HG03103 (cell line): ENCODE measurements around the gene GTF2A1L.
"Not testable (repeated sequence)": the region's sequence is repeated elsewhere in the genome, so short reads cannot be mapped to it uniquely, and the experiment has no call there.

Source experiments
- ATAC-seq: cut with Tn5 transposase; IDR thresholded peaks from one replicate; pipeline ENCODE4 v1.9.1; 2021; ENCODE audit warnings: low read depth; ENCODE audit not compliant: unreplicated experiment

GTF2A1L gene

DNA sequence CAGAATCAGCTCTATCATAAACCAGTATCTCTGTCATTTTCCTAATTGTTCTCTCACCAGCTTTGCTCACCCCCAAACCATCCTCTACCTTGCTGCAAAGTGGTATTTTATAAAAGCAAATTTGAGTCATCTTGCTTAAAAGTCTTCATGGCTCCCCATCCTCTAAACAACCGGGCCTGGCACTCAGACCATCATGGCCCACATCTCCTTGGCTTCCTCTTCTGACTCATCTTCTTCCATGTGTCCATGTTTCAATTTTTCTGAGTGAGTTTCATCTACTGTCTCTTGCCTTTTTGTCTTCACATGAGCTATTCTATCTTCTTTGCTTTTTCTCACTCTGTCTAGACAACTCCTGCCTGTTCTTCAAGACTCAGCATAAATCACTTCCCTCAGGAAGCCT is 79.2 kb downstream of the GTF2A1L start:
- no peak for ATAC-seq

DNA sequence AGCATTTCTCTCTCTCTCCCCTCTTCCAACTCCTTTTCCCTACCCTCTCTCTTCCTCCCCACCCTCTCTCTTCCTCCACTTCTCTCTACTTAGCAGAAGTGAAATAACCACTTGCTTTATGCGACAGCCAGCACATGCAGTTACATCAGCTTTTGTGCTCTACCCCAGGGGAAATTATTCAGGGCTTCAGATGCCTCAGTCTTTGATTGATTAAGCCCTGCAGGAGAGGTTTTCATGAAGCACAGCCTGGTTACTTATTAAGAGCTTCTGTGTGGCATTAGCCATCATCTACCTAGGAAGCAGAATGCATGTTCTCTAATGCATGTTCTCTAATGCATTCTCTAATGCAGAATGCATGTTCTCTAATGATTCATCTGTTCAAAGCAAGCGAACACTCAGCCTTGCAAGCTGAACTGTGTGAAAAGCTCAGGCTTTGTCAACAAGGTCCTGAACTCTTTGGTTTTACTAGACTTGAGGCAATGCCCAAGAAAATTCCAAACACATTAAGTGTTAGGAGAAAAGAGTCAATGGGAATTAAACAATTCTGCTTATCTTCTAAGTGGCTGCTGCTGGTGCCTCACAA is 81.8 kb downstream of the GTF2A1L start:
- no peak for ATAC-seq

DNA sequence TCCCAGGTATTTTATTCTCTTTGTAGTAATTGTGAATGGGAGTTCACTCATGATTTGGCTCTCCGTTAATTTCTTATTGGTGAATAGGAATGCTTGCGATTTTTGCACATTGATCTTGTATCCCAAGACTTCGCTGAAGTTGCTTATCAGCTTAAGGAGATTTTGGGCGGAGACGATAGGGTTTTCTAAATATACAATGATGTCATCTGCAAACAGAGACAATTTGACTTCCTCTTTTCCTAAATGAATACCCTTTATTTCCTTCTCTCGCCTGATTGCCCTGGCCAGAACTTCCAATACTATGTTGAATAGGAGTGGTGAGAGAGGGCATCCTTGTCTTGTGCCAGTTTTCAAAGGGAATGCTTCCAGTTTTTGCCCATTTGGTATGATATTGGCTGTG is 86.0 kb downstream of the GTF2A1L start:
- not testable (repeated sequence) for ATAC-seq

DNA sequence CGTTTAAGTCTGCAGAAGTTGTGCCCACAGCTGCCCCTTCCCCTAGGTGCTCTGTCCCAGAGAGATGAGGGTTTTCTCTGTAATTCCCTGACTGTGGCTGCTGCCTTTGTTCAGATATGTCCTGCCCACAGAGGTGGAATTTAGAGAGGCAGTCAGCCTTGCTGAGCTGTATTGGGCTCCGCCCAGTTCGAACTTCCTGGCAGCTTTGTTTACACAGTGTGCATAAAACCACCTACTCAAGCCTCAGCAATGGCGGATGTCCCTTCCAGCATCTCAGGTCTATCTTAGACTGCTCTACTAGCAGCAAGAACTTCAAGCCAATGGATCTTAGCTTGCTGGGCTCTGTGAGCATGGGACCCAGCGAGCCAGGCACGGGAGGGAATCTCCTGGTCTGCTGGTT is 89.8 kb downstream of the GTF2A1L start:
- no peak for ATAC-seq

DNA sequence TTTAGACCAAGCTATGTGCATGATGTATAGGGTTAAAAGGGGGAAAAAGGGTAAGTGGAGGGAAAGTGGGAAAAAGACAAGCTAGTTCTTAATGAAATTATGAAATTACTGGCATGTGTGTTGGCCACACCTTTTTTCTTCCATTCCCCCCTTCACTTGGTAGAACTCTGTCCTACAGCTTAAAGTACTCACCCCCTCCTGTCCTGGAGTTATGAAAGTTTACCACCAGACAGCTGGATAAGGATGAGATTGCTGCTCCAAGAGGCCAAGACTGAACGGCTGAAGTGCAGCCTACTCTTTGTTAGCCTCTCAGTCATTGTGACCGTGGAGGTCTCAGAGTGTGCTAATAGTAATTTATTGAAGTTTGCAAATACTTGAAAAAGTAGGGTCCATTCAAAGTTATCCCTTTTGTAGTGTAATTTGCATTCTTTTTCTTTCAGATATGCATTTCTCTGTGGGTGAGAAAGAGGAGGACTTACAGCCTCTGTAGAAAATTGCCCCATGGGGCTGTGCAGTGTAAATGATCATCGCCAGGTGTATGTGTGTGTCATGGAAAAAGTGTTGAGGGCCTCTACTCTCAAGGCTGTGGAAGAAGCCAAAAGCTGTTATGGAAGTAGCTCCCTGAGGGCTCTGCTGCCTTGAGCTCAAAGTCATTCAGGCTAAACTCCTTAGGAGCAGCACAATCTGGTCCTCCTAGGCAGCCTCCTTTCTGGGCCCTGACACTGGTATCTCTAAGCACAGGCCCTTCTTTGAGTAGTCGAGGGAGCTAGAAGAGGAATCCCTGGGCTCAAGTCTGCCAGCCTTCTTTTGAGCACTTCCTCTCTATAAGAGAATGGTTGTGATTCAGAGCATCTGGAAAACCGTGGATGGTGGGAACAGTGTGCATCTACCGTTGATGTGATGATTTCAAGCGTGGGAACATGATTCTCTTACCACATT is 91.7 kb downstream of the GTF2A1L start:
- no peak for ATAC-seq

DNA sequence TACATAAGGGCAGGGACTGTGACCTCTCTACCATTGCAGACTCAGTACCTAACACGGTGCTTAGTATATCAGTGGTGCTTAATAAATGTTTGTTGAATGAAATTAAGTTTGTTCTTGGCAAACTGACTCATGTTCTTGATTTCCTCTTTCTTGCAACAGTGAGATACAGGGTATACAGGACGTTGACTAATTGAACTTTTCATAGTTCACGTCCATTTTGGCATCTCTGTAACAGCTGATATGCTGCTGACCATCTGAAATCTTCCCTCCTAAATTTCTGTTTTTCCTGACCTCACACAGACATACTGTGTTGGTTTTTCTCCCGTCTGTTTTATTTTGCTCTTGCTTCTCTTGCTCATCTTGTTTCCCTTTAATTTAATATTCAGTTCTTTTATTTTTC is 93.7 kb downstream of the GTF2A1L start:
- ATAC-seq: no peak

DNA sequence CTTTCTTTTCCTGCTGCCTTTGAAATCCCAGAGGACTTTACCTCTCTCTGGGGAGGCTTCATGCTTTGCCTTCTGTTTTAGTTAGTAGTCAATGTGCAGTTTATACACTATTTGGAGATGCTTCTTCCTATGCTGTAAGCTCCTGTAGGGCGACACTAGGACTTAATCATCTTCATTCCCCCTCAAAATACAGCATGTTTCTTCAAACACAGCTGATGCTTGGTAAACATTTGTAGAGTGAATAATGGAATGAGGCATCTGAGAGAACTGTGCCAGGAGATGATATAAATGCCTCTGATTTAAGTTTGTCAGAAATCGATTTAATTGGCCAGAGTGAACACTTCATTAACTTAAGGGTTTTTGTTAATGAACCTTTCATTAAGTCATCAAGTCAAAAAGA is 94.5 kb downstream of the GTF2A1L start:
- ATAC-seq: no peak

DNA sequence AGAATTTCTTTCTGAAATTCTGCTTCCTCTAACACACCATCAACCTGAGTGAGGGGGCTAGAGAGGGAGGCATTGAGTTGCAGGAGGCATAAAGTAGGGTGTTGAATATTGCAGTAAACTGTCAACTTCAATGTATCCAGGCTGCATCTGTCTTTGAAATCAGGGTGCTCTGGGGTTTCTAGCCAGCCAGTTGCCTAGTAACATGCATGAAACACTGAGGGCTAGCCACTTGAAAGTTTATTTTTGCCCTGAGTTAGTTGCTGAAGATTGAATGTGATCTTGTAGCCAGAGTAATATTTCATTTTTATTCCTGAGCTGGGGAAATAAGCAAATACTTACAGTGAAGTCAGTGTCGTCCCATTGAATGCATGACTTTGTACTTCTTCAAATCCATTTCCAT is 96.0 kb downstream of the GTF2A1L start:
- ATAC-seq: no peak

DNA sequence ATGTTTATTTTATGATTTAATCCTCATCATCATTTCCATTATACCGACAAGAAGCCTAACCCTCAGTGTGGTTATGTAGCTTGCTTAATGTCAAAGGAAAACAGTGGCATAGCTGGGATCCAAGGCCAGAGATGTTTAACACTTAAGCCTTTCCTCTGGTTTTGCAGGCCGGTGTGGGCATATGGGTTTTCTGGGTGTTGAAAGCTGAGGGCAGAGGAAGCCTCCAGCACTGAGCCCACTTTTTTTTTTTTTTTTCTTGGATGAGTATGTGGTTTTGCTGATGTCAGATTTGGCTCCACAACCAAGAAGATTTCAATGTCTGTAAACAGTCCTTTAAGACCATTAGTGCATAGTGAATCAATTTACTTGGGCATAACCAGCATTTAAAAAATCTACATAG is 96.6 kb downstream of the GTF2A1L start:
- no peak for ATAC-seq

DNA sequence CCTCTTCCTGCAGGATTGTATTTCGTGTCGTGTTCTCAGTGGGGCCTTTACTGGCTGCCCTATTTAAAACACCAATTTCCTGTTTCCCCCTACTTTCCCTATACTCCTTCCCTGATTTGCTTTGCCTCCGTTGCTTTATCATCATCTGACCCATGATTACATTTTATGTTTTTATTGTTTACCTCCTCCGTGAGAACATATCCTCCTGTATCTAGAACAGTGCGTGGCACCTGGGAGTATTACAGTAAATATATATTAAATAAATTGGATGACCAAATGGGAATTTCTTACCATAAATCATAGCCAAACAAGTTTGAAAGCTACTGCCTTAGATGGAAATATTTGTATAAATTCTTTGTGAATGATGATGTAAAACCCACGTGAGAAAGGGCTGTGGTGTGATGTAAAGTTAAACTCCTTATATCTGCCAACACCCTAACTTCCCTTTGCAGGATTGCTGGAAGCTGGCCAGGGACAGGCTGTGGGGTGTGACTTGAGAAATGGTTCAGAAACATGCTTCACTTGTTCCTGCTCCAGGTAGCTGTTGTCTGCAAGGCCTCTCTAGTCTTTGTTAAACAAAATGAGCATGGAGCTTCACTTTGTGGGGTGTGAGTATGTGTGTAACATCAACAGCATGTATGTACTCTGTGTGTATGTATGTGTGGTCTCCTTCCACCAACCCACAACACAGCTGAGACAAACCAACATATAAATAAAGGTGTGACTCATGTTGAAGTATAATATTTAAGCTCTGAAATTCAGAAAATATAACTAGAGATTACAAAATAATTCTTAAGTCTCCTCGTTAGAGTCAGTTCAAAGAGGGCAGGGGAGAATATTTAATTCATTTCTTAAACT is 97.6 kb downstream of the GTF2A1L start:
- no peak for ATAC-seq

DNA sequence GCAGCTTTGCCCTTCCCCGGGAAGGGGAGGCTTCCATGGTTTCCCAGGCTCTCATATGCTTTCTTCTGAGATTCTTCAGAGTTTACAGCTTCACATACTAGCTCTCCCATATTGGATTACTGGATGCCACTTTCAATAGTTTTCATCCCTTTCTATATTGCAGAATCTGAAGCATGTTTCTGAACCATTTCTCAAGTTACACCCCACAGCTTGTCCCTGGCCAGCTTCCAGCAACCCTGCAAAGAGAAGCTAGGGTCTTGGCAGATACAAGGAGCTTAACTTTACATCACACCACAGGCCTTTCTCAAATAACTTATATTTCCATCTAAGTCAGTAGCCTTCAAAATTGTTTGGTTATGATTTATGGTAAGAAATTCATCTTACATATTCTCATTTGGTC is 98.3 kb downstream of the GTF2A1L start:
- ATAC-seq: no peak

DNA sequence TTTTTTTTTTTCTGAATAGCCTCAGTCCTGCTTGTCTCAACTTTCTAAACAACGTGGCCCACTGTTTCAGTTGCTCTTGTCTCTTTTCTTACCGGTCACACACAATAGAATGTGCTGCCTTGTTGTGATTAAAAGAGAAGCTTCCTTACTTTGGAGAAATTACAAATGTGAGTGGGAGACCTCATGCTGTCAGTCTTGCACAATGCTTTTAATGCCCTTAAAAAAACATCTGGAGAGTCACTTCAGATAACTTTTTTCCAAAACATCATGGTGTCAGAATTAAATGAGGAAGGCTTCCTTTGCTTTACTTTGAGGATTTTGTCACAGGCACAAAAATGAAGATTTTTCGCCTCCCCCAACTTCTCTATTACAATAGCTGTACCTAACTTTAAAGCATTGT is 100.2 kb downstream of the GTF2A1L start:
- ATAC-seq: no peak

DNA sequence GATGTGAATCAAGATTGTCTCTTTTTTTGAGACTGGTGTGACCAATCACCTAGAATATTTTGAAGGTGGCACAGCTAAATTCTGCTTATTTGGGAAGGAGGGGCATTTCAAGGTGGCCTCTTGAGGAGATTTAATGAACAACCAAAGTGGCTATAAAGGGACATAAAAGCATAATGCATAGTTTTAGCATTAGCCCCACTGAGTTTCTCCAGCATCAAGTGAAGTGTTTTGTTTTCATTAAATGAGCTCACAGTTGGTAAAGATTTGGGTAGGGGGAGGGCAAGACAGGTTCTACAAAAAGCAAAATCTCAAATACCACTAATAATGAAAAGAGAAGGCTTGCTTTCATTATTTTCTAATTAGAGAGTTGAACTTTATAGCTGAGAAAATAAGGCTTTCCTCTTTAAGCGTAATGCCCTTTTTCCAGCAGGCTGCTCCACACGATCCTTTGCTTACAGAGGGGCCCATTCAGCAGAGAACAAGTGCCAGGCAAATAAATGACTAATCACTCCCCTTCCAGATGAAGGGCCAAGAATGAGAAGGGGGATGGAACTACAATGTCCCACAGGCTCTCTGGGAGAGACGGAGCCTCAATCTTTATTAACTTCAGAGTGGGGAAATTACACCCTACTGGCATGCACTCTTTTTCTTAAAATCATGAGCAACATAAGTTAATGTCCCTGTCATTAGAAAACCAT is 102.0 kb downstream of the GTF2A1L start:
- no peak for ATAC-seq

DNA sequence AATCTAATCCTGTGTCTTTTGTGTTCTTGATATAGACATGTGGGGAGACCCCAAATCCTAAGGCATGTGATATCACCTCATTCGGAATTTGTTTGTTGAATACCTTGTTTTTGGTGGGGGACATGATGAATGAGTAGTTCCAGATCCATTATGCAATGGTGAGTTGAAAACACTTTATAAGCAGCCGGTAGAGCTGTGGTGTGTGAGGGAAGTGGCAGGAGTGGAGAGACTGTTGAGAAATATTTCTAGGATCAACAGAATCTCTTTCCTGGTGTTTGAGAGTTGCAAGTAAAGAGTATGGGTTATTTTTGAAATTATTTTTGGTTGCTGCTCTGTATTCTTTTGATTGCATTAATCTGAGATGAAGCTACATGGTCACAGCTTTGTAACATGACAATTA is 103.5 kb downstream of the GTF2A1L start:
- ATAC-seq: no peak

DNA sequence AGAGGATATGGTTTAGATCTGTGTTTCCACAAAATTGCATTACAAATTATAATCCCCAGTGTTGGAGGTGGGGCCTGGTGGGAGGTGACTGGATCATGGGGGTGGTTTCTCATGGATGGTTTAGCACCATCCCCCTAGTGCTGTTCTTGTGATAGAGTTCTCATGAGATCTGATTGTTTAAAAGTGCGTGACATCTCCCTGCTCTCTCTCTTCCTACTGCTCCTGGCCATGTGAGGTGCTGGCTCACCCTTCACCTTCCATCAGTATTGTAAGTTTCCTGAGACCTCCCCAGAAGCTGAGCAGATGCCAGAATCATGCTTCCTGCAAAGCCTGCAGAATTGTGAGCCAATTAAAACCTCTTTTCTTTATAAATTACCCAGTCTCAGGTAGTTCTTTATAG is 104.7 kb downstream of the GTF2A1L start:
- no peak for ATAC-seq

DNA sequence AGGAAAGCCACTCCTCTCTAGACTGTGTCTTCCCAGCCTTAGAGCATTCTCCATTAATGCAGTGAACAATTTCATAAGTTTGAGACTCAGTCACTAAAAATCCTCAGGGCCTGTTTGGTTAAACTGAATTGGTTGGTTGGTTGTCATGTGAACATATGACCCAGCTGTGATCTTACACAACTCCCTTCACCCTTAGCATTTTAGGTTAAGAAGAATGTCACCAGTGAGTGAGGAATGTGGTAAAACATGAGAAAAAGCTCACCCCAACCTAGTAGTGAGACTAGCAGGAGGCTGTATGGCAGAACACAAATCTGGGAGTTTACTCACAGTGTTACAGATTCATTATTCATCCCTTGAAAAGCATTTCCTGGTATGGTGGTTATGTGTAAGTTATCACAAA is 105.5 kb downstream of the GTF2A1L start:
- ATAC-seq: no peak

DNA sequence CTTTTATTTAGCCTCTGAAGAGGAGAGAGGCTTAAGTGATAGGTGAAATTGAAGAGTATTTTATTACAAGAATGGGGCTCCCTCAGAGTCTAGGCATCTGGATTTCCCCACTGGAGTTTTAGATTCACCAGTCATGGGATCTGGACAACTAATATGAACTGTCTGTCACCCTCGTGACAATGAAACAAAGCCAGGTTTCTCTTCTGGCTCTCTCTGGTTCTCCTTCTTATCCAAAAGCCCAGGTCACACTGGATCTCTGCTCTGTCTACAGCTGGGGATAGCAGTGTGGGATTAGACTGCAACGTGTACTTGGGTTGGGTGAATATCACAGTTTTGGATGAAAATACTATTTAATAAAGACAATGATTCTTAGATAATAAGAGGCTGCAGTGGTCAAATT is 106.6 kb downstream of the GTF2A1L start:
- ATAC-seq: no peak

DNA sequence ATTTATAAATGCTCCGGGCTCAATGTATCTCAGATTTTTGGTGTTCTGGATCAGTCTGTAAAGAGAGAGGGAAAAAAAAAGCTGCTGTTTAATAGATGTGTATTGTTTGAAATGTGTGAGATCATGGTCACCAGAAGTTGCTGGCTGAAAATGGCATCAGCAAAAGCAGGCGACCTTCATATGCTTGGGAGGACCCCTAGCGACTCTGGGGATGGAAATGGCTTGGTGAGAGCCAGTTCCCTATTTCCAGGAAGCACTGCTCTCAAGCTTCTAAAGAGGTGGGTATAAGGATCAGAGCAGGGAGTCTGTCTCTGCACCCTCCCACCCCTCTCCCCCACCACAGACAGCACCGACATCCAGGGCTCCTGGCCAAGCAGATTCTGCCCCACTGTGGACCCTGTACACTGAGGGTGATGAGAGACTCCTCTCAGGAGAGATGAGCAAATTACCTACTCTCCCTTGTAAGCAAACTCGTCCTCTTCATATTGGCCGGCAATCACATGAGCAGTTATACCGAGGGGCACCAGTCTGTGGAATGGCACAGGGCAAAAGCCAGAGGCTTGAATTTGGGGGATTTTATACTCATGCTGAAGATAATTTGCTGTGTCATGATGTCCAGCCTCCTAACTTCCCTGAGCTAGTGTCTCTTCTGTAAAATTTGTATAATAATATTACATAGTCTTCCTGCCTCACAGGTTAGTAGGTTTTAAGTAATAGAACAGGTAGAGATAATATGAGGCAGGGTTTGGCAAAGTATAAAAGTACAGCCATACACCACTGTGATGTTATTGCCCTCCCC is 108.2 kb downstream of the GTF2A1L start:
- ATAC-seq: no peak

DNA sequence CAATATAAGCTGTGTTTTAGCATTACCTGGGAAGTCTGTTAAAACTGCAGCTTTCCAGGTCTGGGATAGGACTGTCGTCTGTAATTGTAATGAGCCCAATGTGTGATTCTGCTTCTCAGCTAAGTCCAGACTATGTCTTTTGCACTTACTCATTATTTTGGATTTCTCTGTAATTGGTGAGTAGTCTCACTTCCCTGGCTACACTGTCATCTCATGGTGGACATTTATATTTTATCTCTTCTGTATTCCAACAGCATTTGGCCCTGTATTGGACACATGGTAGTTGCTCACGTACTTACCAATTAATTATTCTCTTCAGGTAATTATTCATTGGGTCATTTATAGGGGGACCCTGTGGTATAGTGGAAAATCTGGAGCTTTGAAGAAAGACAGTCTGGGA is 109.9 kb downstream of the GTF2A1L start:
- ATAC-seq: no peak

DNA sequence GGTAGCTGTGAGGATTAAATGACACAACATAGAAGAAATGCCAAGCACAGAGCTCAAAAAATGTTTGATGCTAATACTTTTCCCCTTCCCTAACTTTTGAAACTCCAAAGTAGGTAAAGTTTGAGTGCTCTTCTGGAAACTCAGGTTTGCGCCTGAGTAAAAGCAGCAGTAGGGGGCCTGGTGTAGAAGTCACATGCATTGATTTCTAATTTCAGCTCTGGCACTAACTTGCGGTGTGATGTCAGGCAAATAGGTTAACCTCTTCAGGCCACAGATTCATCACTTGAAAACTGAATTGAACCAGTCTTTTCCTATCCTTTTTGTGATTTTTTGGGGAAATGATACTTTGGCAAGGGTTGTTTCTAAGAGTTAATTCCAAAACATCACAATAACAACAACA is 110.6 kb downstream of the GTF2A1L start:
- no peak for ATAC-seq
